ENCODE measurements around the gene RAD51B.

DNA sequence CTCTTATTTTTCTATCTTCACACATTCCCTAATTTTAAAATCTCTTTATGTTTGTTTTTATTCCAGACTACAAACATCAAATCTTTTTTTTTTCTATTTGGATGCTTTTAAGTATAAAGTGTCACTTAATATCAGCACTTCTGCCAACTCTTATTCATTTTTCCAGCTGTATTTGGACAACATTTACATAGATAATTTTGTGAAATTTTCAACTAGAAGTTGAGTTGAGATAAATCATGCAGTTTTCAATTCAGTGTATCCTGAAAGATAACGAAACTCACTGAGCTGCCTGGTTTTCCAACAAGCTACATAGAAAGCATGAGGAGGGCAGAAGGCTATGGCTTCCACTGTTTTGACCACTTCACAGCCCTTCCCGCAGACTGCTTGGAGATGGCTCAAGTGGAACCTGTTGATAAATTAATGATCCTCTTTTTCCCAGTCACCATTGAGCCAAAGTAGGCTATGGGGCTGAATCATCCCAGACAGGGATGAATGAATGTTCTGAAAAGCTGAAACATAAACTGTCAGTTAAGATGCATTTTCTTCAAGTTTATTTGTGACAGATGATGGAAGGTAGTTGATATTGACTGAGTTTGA lies 213.9 kb downstream of the RAD51B start:
- no peak for TF ChIP-seq POLR2A (IDR thresholded peaks at IDR 0.05)
- TF ChIP-seq, protein P1, sequence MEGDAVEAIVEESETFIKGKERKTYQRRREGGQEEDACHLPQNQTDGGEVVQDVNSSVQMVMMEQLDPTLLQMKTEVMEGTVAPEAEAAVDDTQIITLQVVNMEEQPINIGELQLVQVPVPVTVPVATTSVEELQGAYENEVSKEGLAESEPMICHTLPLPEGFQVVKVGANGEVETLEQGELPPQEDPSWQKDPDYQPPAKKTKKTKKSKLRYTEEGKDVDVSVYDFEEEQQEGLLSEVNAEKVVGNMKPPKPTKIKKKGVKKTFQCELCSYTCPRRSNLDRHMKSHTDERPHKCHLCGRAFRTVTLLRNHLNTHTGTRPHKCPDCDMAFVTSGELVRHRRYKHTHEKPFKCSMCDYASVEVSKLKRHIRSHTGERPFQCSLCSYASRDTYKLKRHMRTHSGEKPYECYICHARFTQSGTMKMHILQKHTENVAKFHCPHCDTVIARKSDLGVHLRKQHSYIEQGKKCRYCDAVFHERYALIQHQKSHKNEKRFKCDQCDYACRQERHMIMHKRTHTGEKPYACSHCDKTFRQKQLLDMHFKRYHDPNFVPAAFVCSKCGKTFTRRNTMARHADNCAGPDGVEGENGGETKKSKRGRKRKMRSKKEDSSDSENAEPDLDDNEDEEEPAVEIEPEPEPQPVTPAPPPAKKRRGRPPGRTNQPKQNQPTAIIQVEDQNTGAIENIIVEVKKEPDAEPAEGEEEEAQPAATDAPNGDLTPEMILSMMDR (IDR thresholded peaks at IDR 0.05) = no peak
